PC-3 (cell line): ENCODE data around the gene CABP1.

Experiments used
- EZH2phosphoT487 ChIP-seq: fragments of 300-600 bp; sonication (generic); IDR thresholded peaks from 2 replicates; pipeline ENCODE4 v1.6.1; 2018; ENCODE audit warnings: mild to moderate bottlenecking, antibody characterized with exemption, low read length, borderline replicate concordance
- TF ChIP-seq, protein P1 (sequence below): fragments of 300-600 bp; sonication (generic); conservative IDR thresholded peaks from 2 replicates; pipeline ENCODE4 v1.5.1; 2017; ENCODE audit warnings: antibody characterized with exemption, low read depth, mild to moderate bottlenecking, low read length

DNA sequence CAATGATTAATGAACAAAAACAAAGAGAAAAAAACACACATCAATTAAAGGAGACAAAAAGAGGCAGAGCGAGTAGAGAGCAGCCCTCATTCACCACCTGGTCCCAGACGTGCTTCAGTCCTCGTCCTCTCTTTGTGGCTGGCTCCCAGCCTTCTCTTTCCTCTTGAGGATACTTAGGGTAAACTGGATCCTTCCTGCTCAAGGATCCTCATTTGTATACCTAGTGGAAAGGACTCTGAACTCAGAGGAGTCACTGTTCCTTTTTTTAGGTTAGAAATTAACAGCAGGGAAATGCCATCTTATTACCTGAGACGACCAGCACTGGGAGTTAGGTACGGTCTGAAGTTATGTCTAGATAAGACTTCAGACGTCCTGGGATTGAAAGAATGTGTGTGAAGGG lies 56.2 kb downstream of the CABP1 start:
- TF ChIP-seq EZH2phosphoT487 = no peak
- TF ChIP-seq, protein P1, sequence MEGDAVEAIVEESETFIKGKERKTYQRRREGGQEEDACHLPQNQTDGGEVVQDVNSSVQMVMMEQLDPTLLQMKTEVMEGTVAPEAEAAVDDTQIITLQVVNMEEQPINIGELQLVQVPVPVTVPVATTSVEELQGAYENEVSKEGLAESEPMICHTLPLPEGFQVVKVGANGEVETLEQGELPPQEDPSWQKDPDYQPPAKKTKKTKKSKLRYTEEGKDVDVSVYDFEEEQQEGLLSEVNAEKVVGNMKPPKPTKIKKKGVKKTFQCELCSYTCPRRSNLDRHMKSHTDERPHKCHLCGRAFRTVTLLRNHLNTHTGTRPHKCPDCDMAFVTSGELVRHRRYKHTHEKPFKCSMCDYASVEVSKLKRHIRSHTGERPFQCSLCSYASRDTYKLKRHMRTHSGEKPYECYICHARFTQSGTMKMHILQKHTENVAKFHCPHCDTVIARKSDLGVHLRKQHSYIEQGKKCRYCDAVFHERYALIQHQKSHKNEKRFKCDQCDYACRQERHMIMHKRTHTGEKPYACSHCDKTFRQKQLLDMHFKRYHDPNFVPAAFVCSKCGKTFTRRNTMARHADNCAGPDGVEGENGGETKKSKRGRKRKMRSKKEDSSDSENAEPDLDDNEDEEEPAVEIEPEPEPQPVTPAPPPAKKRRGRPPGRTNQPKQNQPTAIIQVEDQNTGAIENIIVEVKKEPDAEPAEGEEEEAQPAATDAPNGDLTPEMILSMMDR = no peak
